IPS-NIHi11 (cell line): Measurements from ENCODE around the gene PRR5.

Experiments used
- DNase-seq: peaks from one replicate; pipeline ENCODE4 v3.0.0; 2012; ENCODE audit warnings: mixed read lengths, low spot score

PRR5 gene

GRCh38 chr22:44718418-44718817, 16.4 kb downstream of the PRR5 start:
- no peak for DNase-seq

- DNase-seq = no peak
Measured at GRCh38 chr22:44719586-44720368, 17.8 kb downstream of the PRR5 start.

- peak; percentile 73 for DNase-seq
Measured at GRCh38 chr22:44721213-44721612, 19.2 kb downstream of the PRR5 start.

GRCh38 chr22:44722611-44723010, 20.6 kb downstream of the PRR5 start:
- DNase-seq = no peak

GRCh38 chr22:44723801-44724200, 21.8 kb downstream of the PRR5 start:
- no peak for DNase-seq

GRCh38 chr22:44724416-44724815, 22.4 kb downstream of the PRR5 start:
- DNase-seq = no peak

GRCh38 chr22:44724859-44725258, 22.9 kb downstream of the PRR5 start:
- DNase-seq = no peak

- no peak for DNase-seq
Measured at GRCh38 chr22:44726439-44726838, 24.4 kb downstream of the PRR5 start.

- DNase-seq = no peak
Measured at GRCh38 chr22:44727148-44727547, 25.1 kb downstream of the PRR5 start.

DNA sequence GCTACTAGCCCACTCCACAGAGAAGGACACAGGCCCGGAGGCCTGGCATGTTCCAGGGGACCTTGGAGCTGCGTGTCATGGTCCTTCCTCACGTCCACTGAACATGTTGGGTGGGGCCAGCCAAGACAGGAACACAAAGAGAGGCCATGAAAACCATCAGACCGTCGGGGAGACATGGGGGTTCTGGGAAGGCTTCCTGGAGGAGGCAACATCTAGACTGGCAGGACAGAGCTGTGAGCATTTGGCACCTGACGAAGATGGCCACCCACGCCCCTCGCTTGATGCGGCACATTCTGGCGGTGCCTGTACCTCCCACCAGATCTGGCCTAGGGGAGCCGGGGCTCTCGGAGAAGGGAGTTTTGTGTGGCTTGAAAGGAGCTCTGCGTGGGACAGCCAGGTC, 25.7 kb downstream of the PRR5 start:
- no peak for DNase-seq

DNA sequence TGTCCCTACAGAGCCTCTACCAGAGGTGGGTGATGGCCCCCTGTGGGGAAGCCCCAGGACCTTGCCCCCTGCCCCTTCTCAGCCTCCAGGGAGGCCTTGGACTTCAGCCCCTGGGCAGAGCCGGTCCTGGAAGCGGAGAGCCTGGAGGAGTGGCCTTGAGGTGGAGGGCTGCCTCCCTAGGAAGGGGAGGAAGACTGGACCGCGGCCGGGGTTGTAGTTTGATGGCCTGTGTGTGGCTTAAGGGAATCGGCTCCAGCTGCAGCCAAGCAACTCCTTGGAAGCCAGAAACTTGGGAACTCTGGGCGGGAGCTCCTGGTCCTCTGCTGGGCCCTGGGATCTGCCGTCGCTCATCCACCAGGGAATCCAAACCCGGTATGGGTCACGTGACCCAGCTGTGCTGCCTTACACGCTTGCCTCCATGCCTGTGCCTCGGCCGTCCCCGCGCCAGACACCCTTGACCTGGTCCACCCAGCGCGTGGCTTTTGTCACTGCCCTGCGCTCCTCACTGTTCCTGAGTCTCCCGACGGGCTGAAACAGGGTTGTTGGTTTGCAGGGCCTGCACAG, 26.8 kb downstream of the PRR5 start:
- no peak for DNase-seq

- DNase-seq = no peak
Measured at GRCh38 chr22:44729391-44730021, 27.5 kb downstream of the PRR5 start.

DNA sequence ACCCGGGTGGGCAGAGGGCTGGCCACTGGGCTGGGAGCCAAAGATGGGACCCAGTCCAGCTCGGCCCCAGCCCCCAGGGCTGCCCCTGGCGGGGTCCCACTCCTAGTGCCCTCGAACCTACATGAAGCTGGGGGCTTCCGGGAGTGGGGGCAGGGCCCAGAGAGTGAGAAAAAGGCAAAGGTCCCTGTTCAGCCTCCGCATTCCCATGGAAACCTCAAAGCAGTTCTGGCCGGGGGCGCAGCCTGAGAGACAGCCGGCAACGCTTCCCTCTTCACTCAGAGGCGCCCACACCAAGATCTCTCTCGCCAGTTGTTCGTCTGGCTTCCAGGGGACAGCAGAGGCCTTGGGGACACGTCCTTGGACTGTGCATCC, 28.0 kb downstream of the PRR5 start:
- no peak for DNase-seq

- DNase-seq = no peak
Measured at GRCh38 chr22:44730490-44731356, 28.7 kb downstream of the PRR5 start.

GRCh38 chr22:44731357-44731970, 29.5 kb downstream of the PRR5 start:
- DNase-seq = no peak

- DNase-seq = no peak
Measured at GRCh38 chr22:44732017-44732561, 30.1 kb downstream of the PRR5 start.

GRCh38 chr22:44732661-44733060, 30.7 kb downstream of the PRR5 start:
- no peak for DNase-seq

- no peak for DNase-seq
Measured at GRCh38 chr22:44733426-44734106, 31.6 kb downstream of the PRR5 start.

- DNase-seq = no peak
Measured at GRCh38 chr22:44734278-44734677, 32.3 kb downstream of the PRR5 start.

DNA sequence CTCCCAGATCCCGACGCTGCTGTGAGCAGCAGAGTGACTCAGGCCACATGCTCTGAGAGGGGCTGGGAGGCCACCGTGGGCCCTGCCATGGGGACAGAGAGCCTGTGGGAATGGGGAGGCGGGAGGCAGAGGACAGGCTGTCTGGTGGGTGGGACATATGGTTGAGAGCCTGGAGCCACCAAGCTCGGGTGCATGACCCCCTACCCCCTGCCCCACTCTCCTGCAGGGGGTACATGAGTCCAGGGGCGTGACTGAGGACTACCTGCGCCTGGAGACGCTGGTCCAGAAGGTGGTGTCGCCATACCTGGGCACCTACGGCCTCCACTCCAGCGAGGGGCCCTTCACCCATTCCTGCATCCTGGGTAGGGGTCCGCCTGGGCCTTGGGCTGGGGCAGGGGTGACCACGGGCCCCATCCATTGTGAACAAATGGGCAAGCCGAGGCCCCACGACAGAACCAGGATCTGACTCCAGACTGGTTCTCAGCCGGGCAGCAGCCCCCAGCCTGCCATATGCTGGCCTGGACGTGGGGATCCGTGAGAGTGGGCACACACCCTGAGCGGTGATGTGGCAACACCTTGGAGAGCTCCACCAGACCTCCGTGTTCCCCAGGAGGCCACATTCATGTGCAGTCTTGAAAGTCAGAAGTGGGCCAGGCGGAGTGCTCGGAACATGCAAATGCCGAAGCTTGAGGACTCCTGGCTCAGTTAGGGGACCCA, 33.0 kb downstream of the PRR5 start:
- no peak for DNase-seq
